K562 (cell line): ENCODE measurements around the gene SUPT5H. TPM values are rescaled to one million over a fixed set of nuclear protein-coding genes. Genes with fewer than 3 reads are reported as not detected.
A peak's percentile ranks its signal among the peaks of the same experiment; 100 is the strongest.

Experiments used
- BHLHE40 ChIP-seq: IDR thresholded peaks from 2 replicates; pipeline ENCODE4 v1.6.1; 2011; ENCODE audit warnings: low read length, improper control_type of control experiment
- CBFB ChIP-seq: sonication (generic); formaldehyde crosslinking; IDR thresholded peaks from 2 replicates; pipeline ENCODE4 v1.4.0; 2020; ENCODE audit warnings: mild to moderate bottlenecking, missing genetic modification reagents
- CHCHD3 ChIP-seq: fragments of 250-450 bp; sonication (Bioruptor Pico); IDR thresholded peaks from 2 replicates; pipeline ENCODE4 v2.1.2; 2022; ENCODE audit warnings: mild to moderate bottlenecking
- ETS2 ChIP-seq: IDR thresholded peaks from 2 replicates; pipeline ENCODE4 v1.6.1; 2016; ENCODE audit warnings: borderline replicate concordance, missing genetic modification characterization, mild to moderate bottlenecking, moderate library complexity, missing compliant biosample characterization; ENCODE audit not compliant: poor library complexity, severe bottlenecking
- HBP1 ChIP-seq: fragments of 450-650 bp; formaldehyde crosslinking; IDR thresholded peaks from 2 replicates; pipeline ENCODE4 v1.4.0; 2022; ENCODE audit warnings: missing genetic modification characterization
- HMG20A ChIP-seq: fragments of 450-650 bp; formaldehyde crosslinking; conservative IDR thresholded peaks from 2 replicates; pipeline ENCODE4 v1.4.0; 2020; ENCODE audit warnings: mild to moderate bottlenecking, mixed read lengths
- MCM7 ChIP-seq, 2 experiments: fragments of 450-650 bp; IDR thresholded peaks; 2 replicates each; pipeline ENCODE4 v1.6.1; 2016 to 2018
- PCBP1 ChIP-seq: fragments of 200-400 bp; formaldehyde crosslinking; IDR thresholded peaks from 2 replicates; pipeline ENCODE4 v1.6.1; 2018; ENCODE audit warnings: mild to moderate bottlenecking, low read depth, low read length; ENCODE audit not compliant: poor library complexity, severe bottlenecking
- PHTF2 ChIP-seq: fragments of 250-450 bp; sonication (Bioruptor Pico); IDR thresholded peaks from 2 replicates; pipeline ENCODE4 v1.5.0; 2021; ENCODE audit warnings: mild to moderate bottlenecking
- SIRT6 ChIP-seq: IDR thresholded peaks from one replicate; pipeline ENCODE4 v1.6.1; 2012; ENCODE audit warnings: low read depth, mild to moderate bottlenecking, control low read depth, inconsistent platforms, low read length, moderate library complexity
- STAT5A ChIP-seq: IDR thresholded peaks from 2 replicates; pipeline ENCODE4 v1.6.1; 2012; ENCODE audit warnings: low read length, inconsistent platforms, borderline replicate concordance
- ZBTB5 ChIP-seq: fragments of 450-650 bp; IDR thresholded peaks from 2 replicates; pipeline ENCODE4 v1.6.1; 2017; ENCODE audit warnings: antibody characterized with exemption
- ZNF184 ChIP-seq: sonication (generic); formaldehyde crosslinking; IDR thresholded peaks from 2 replicates; pipeline ENCODE4 v1.5.0; 2020; ENCODE audit warnings: missing genetic modification reagents
- ZNF518B ChIP-seq: fragments of 250-450 bp; sonication (Bioruptor Pico); IDR thresholded peaks from 2 replicates; pipeline ENCODE4 v1.5.0; 2021; ENCODE audit warnings: mild to moderate bottlenecking, moderate library complexity
- ZNF696 ChIP-seq: fragments of 250-450 bp; sonication (Bioruptor Pico); conservative IDR thresholded peaks from 2 replicates; pipeline ENCODE4 v1.4.0; 2020; ENCODE audit warnings: mild to moderate bottlenecking, moderate library complexity
- ZNF79 ChIP-seq: fragments of 250-450 bp; sonication (Bioruptor Pico); IDR thresholded peaks from 2 replicates; pipeline ENCODE4 v1.4.0; 2020; ENCODE audit warnings: low read depth, mild to moderate bottlenecking, moderate library complexity
- polyA plus RNA-seq, 8 experiments: library from polyadenylated mRNA; depleted of rRNA in 4 of 8; stranded (reverse) in 5 of 8; unstranded in 3 of 8; fragments of >200 nt; fragmentation: Nextera tagmentation in 2 of 8; fragmentation: Illumina TruSeq in 1 of 8; extraction: Ambion mirVana in 2 of 8; extraction: Trizol in 1 of 8; gene quantifications; 2 replicates each; pipeline versions ENCODE4 v1.2.1 to v1.2.3, GENCODE V29; 2011 to 2014; ENCODE audit warnings: inconsistent platforms in 1 of 8, missing spikeins in 1 of 8
- total RNA-seq, 7 experiments: library from RNA; depleted of rRNA in 6 of 7; stranded (reverse); fragments of >200 nt in 6 of 7; fragmentation: Illumina TruSeq in 2 of 7; extraction: Trizol in 2 of 7; gene quantifications; 2 replicates each; pipeline versions ENCODE4 v1.2.1 to v1.2.3, GENCODE V29; 2011 to 2021; ENCODE audit warnings: low replicate concordance in 1 of 7
- TF ChIP-seq, protein P1 (sequence below): fragments of 450-650 bp; IDR thresholded peaks from 2 replicates; pipeline ENCODE4 v1.7.0; 2016; ENCODE audit warnings: borderline replicate concordance
- TF ChIP-seq, protein P2 (sequence below): sonication (generic); formaldehyde crosslinking; IDR thresholded peaks from 2 replicates; pipeline ENCODE4 v1.5.0; 2020; ENCODE audit warnings: missing genetic modification reagents

SUPT5H gene
- total and polyA plus RNA-seq, 9 of the 15 experiments (the other 6 are each of a cell fraction or from before 2014, with no cell fraction given) = 13.3 to 85.9 (median 35.9) TPM

DNA sequence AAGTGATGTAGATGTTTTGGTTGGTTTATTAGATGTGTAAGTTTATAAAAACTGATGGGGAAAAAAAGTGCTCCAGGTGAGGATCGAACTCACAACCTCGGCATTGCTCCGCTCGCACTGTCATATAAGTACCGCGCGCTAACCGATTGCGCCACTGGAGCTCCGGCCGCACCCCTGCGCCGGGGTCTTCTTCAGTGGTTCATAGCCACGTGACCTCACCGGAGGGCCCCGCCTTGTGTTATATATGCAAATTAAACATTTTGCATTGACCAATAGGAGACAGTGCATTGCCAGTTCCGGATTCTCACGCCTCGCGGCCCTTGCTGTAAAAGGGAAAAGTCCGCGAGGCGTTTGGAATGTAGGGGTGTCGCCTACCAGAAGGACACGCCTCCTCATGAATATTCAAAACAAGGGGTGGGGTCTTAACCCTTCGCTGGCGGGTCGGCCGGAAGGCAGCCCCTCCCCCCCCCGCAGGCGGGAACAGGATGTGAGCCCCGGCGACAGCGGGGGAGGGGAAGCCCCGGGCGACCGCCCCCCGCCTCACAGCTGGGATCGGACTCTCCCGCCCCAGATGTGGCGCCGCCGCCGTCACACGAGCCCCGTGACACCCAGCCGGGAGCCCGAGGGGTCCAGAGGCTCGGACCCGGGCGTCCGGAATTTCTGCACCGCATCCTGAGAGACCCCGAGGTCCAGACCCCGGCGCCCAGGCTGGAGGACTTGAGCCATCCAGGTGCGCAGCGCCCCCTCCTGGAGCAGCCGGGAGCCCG lies 33.1 kb upstream of the SUPT5H start, which contains the start of gene PLEKHG2 (continued):
- TF ChIP-seq MCM7 (IDR thresholded peaks at IDR 0.05) (no peak), CHCHD3 (CRISPR knock-in tag) (0 out of 2 replicates have a peak, but pooled peaks have one; percentile 49), HMG20A (CRISPR knock-in tag) (0 out of 2 replicates have a peak, but pooled peaks have one; percentile 42), ZNF79 (CRISPR knock-in tag) (no peak), ZBTB5 (no peak; the same call in 1 of the 2 replicates), CBFB (no peak), ZNF184 (no peak), PHTF2 (no peak), PCBP1 (peak; percentile 80), BHLHE40 (peak; percentile 99), ZNF518B (no peak), SIRT6 (peak; percentile 67), ETS2 (peak; percentile 95), HBP1 (CRISPR knock-in tag) (0 out of 2 replicates have a peak, but pooled peaks have one; percentile 22), STAT5A (no peak; the same call in 1 of the 2 replicates), ZNF696 (CRISPR knock-in tag) (no peak)
- TF ChIP-seq, protein P1, sequence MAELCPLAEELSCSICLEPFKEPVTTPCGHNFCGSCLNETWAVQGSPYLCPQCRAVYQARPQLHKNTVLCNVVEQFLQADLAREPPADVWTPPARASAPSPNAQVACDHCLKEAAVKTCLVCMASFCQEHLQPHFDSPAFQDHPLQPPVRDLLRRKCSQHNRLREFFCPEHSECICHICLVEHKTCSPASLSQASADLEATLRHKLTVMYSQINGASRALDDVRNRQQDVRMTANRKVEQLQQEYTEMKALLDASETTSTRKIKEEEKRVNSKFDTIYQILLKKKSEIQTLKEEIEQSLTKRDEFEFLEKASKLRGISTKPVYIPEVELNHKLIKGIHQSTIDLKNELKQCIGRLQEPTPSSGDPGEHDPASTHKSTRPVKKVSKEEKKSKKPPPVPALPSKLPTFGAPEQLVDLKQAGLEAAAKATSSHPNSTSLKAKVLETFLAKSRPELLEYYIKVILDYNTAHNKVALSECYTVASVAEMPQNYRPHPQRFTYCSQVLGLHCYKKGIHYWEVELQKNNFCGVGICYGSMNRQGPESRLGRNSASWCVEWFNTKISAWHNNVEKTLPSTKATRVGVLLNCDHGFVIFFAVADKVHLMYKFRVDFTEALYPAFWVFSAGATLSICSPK = no peak
- TF ChIP-seq, protein P2, sequence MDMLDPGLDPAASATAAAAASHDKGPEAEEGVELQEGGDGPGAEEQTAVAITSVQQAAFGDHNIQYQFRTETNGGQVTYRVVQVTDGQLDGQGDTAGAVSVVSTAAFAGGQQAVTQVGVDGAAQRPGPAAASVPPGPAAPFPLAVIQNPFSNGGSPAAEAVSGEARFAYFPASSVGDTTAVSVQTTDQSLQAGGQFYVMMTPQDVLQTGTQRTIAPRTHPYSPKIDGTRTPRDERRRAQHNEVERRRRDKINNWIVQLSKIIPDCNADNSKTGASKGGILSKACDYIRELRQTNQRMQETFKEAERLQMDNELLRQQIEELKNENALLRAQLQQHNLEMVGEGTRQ (CRISPR knock-in tag) = peak; percentile 87
